Endothelial cell (in vitro differentiated cells): Measurements from ENCODE around the gene GNE. TPM values are rescaled to one million over a fixed set of nuclear protein-coding genes. Genes with fewer than 3 reads are reported as not detected.
A peak's percentile ranks its signal among the peaks of the same experiment; 100 is the strongest.
"Not testable (repeated sequence)": the region's sequence is repeated elsewhere in the genome, so short reads cannot be mapped to it uniquely, and the experiment has no call there.

ENCODE experiments used
- DNase-seq: peaks from one replicate; pipeline ENCODE4 v3.0.0; 2021; ENCODE audit warnings: low spot score
- H3K27ac Mint-ChIP-seq: one replicate; pipeline ENCODE4 v1.8.0; 2021; ENCODE audit warnings: mixed read lengths, inconsistent platforms; ENCODE audit not compliant: unreplicated experiment
- H3K27me3 Mint-ChIP-seq: one replicate; pipeline ENCODE4 v1.8.0; 2021; ENCODE audit warnings: mild to moderate bottlenecking, moderate library complexity, mixed read lengths, inconsistent platforms; ENCODE audit not compliant: unreplicated experiment
- H3K36me3 Mint-ChIP-seq: one replicate; pipeline ENCODE4 v1.8.0; 2021; ENCODE audit warnings: mild to moderate bottlenecking, low read depth, mixed read lengths, inconsistent platforms; ENCODE audit not compliant: unreplicated experiment
- H3K4me1 Mint-ChIP-seq: one replicate; pipeline ENCODE4 v1.8.0; 2021; ENCODE audit warnings: mild to moderate bottlenecking, mixed read lengths, inconsistent platforms; ENCODE audit not compliant: unreplicated experiment
- H3K4me3 Mint-ChIP-seq: one replicate; pipeline ENCODE4 v1.8.0; 2021; ENCODE audit warnings: mild to moderate bottlenecking, mixed read lengths, inconsistent platforms; ENCODE audit not compliant: unreplicated experiment
- H3K9me3 Mint-ChIP-seq: one replicate; pipeline ENCODE4 v1.8.0; 2021; ENCODE audit warnings: mixed read lengths, inconsistent platforms; ENCODE audit not compliant: unreplicated experiment
- CTCF ChIP-seq: fragments of 200-600 bp; sonication (generic); IDR thresholded peaks from one replicate; pipeline ENCODE4 v1.5.0; 2021; ENCODE audit warnings: antibody characterized with exemption; ENCODE audit not compliant: unreplicated experiment
- long read RNA-seq: library from polyadenylated mRNA; unstranded; transcript quantifications from one replicate; pipeline ENCODE4 v2.0.0, GENCODE V29; 2020; ENCODE audit not compliant: unreplicated experiment
- total RNA-seq: library from RNA; stranded (reverse); fragmentation: NEBNext Ultra II Directional; extraction: Animal tissue kit (Norgen Biotek cat#: 25700); gene quantifications from one replicate; pipeline ENCODE4 v1.2.1, GENCODE V29; 2021; ENCODE audit not compliant: unreplicated experiment

The GNE gene
- 12.0 TPM for total RNA-seq
- long read RNA-seq: 0 reads

GRCh38 chr9:36258208-36258995 is at the start of gene GNE:
GNE (minus strand) TSS chr9:36258448; CDS start chr9:36249355, 9,093 bp downstream.
- DNase-seq: peak; percentile 97
- TF ChIP-seq CTCF: no peak
- Mint-ChIP-seq H3K4me3 (peak within 1 kb of the TSS; percentile 99), H3K36me3 (peaks cover 3% of the 10 kb centered on the region), H3K27ac (peak within 1 kb of the TSS; percentile 95), H3K27me3 (peaks cover 9% of the 10 kb centered on the region), H3K4me1 (peaks cover 8% of the 10 kb centered on the region), H3K9me3 (no peaks in the 10 kb centered on the region)

GRCh38 chr9:36306471-36307306 is 48.4 kb upstream of the GNE start:
- Mint-ChIP-seq H3K36me3 (peaks cover 4% of the 10 kb centered on the region), H3K27ac (peak overlapping the region; percentile 4), H3K4me1 (peaks cover 6% of the 10 kb centered on the region), H3K4me3 (no peak overlapping the region), H3K27me3 (peaks cover 1% of the 10 kb centered on the region), H3K9me3 (no peaks in the 10 kb centered on the region)
- no peak for DNase-seq
- TF ChIP-seq CTCF: no peak

- not testable (repeated sequence) for H3K27ac Mint-ChIP-seq, H3K9me3 Mint-ChIP-seq, H3K27me3 Mint-ChIP-seq, DNase-seq, H3K4me1 Mint-ChIP-seq, H3K4me3 Mint-ChIP-seq, H3K36me3 Mint-ChIP-seq
These were observed 46.1 kb upstream of the GNE start for GRCh38 chr9:36304366-36304765.

GRCh38 chr9:36301227-36301626 is 43.0 kb upstream of the GNE start:
- no peak overlapping the region for H3K4me3 Mint-ChIP-seq
- peaks cover 1% of the 10 kb centered on the region for H3K27me3 Mint-ChIP-seq

GRCh38 chr9:36298566-36298965 is 40.3 kb upstream of the GNE start:
- Mint-ChIP-seq H3K9me3 (no peaks in the 10 kb centered on the region), H3K27me3 (peaks cover 1% of the 10 kb centered on the region), H3K36me3 (peaks cover 3% of the 10 kb centered on the region), H3K4me3 (no peak overlapping the region), H3K4me1 (no peaks in the 10 kb centered on the region), H3K27ac (no peak overlapping the region)
- DNase-seq: no peak
- TF ChIP-seq CTCF: no peak

More at GRCh38 chr9:36301227-36301626, 43.0 kb upstream of the GNE start:
- no peak for DNase-seq
- H3K4me1 Mint-ChIP-seq: no peaks in the 10 kb centered on the region
- TF ChIP-seq CTCF: no peak
- H3K27ac Mint-ChIP-seq: no peak overlapping the region
- H3K9me3 Mint-ChIP-seq: no peaks in the 10 kb centered on the region
- H3K36me3 Mint-ChIP-seq: peaks cover 4% of the 10 kb centered on the region
